Midbrain (tissue), 1 donor: ENCODE data around the gene OR10A4.
"Not testable (repeated sequence)": the region's sequence is repeated elsewhere in the genome, so short reads cannot be mapped to it uniquely, and the experiment has no call there.

Experiments used
- DNase-seq: peaks from one replicate; lab custom pipeline; 2025; lab: John Stamatoyannopoulos, UW

Gene OR10A4

GRCh38 chr11:6876325-6876724 is at the start of gene OR10A4:
Gene OR10A4, plus strand, starts transcription at chr11:6876625. Its CDS starts 23 bp downstream, at chr11:6876648.
- no peak for DNase-seq

GRCh38 chr11:6828103-6828502 is 48.3 kb upstream of the OR10A4 start:
- no peak for DNase-seq

GRCh38 chr11:6833356-6833755 is 43.1 kb upstream of the OR10A4 start:
- no peak for DNase-seq

GRCh38 chr11:6834021-6834420 is 42.4 kb upstream of the OR10A4 start:
- no peak for DNase-seq

- no peak for DNase-seq
Observed at GRCh38 chr11:6841694-6842093, 34.7 kb upstream of the OR10A4 start.

- DNase-seq, result no peak
Observed at GRCh38 chr11:6843670-6844069, 32.8 kb upstream of the OR10A4 start.

- no peak for DNase-seq
Observed at GRCh38 chr11:6844356-6844755, 32.1 kb upstream of the OR10A4 start.

GRCh38 chr11:6845383-6845782 is 31.0 kb upstream of the OR10A4 start, which contains the start of gene OR10A5:
Gene OR10A5, plus strand, starts transcription at chr11:6845683. Its CDS starts 0 bp downstream, at chr11:6845683.
- no peak for DNase-seq

GRCh38 chr11:6850526-6850925 is 25.9 kb upstream of the OR10A4 start:
- DNase-seq, result no peak

- not testable (repeated sequence) for DNase-seq
Observed at GRCh38 chr11:6854801-6855200, 21.6 kb upstream of the OR10A4 start.

GRCh38 chr11:6855971-6856541 is 20.4 kb upstream of the OR10A4 start:
- DNase-seq, result no peak

- DNase-seq, result no peak
Observed at GRCh38 chr11:6856871-6857270, 19.6 kb upstream of the OR10A4 start.

- no peak for DNase-seq
Observed at GRCh38 chr11:6862961-6863360, 13.5 kb upstream of the OR10A4 start, which contains the start of gene OR10A2. Gene OR10A2, plus strand, starts transcription at chr11:6863057. Its CDS starts 6,698 bp downstream, at chr11:6869755.

GRCh38 chr11:6864438-6864837 is 12.0 kb upstream of the OR10A4 start:
- no peak for DNase-seq

- no peak for DNase-seq
Observed at GRCh38 chr11:6871278-6871677, 5.1 kb upstream of the OR10A4 start.

- DNase-seq, result no peak
Observed at GRCh38 chr11:6875761-6876160, 664 bp upstream of the OR10A4 start.

- no peak for DNase-seq
Observed at GRCh38 chr11:6876914-6877313, 489 bp downstream of the OR10A4 start.

GRCh38 chr11:6882751-6883150 is 6.3 kb downstream of the OR10A4 start:
- no peak for DNase-seq

- not testable (repeated sequence) for DNase-seq
Observed at GRCh38 chr11:6887711-6888110, 11.3 kb downstream of the OR10A4 start.

GRCh38 chr11:6888830-6889229 is 12.4 kb downstream of the OR10A4 start:
- no peak for DNase-seq

- DNase-seq, result no peak
Observed at GRCh38 chr11:6889835-6890234, 13.4 kb downstream of the OR10A4 start.

- no peak for DNase-seq
Observed at GRCh38 chr11:6892400-6892799, 16.0 kb downstream of the OR10A4 start, which contains the start of gene OR2D2. Gene OR2D2, minus strand, starts transcription at chr11:6892500. Its CDS starts 0 bp downstream, at chr11:6892500.

- DNase-seq, result no peak
Observed at GRCh38 chr11:6894097-6894496, 17.7 kb downstream of the OR10A4 start.

- DNase-seq, result no peak
Observed at GRCh38 chr11:6895010-6895409, 18.6 kb downstream of the OR10A4 start.
